Stimulated activated memory B cell treated with anti-CD40 and anti-IgM and Interleukin-4, amounts not matched to agents 10 μg/mL and 1 μg/mL and 100 μg/mL, for 72 hours (primary cell): ENCODE data around the gene PCNX1.

Experiments
- ATAC-seq: fragments of 150-1000 bp; cut with Tn5 transposase; 2 replicates; pipeline ENCODE4 v1.10.0; 2021
- H3K27ac Mint-ChIP-seq: one replicate; pipeline ENCODE4 v1.8.0; 2022; ENCODE audit warnings: mild to moderate bottlenecking, mixed read lengths
- H3K27me3 Mint-ChIP-seq: one replicate; pipeline ENCODE4 v1.8.0; 2022; ENCODE audit warnings: mixed read lengths
- H3K36me3 Mint-ChIP-seq: one replicate; pipeline ENCODE4 v1.8.0; 2022; ENCODE audit warnings: mixed read lengths
- H3K4me1 Mint-ChIP-seq: one replicate; pipeline ENCODE4 v1.8.0; 2022; ENCODE audit warnings: mixed read lengths
- H3K4me3 Mint-ChIP-seq: one replicate; pipeline ENCODE4 v1.8.0; 2022; ENCODE audit warnings: mild to moderate bottlenecking, moderate library complexity, mixed read lengths
- H3K9me3 Mint-ChIP-seq: one replicate; pipeline ENCODE4 v1.8.0; 2022; ENCODE audit warnings: mixed read lengths

The PCNX1 gene

DNA sequence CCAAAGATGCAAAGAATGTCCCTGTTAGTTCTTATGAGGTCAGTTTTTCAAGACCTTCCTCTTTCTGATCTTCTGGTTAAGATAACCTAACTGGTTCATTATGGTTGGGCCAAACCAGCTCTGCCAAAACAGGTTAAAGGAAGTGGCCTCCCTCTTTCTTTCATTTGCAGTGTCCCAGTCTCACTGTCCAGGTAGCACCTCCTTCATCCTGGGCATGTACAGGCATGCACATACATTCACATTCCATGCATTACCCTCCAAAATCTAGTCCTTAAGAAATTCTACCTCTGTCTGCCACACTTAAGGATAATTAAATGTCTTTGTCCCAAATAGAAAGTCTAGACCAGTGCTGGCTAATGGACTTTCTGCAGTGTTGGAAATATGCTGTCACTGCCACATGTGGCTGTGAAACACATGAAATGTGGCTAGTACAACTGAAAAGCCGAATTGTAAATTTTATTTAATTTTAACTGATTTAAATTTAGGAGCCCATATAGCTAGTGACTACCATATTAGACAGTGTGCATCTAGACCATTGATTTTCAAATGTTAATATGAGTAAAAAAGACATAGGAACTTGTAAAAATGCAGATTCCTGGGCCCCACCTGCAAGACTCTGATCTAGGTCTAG is 169.3 kb downstream of the PCNX1 start:
- no peak for ATAC-seq
- H3K4me1 Mint-ChIP-seq: no peaks in the 10 kb centered on the region
- H3K9me3 Mint-ChIP-seq: peaks cover 8% of the 10 kb centered on the region
- H3K27ac Mint-ChIP-seq: no peak overlapping the region
- no peaks in the 10 kb centered on the region for H3K27me3 Mint-ChIP-seq
- H3K36me3 Mint-ChIP-seq: peaks cover 85% of the 10 kb centered on the region
- no peak overlapping the region for H3K4me3 Mint-ChIP-seq

DNA sequence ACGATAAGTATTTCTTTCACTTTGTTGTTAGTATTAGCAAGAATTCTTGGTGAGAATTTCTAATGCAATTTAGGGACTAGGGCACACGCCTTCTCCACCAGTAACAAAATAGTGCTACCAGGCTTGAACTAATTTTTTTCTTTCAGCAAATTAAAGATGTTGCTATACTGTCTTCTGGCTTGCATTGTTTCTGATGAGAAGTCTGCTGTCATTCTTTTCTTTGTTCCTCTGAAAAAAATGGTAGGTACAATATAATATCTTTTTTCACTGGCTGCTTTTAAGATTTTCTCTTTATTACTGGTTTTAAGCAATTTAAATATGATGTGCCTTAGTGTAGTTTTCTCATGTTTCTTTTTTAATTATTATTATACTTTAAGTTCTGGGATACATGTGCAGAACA is 171.2 kb downstream of the PCNX1 start:
- H3K4me3 Mint-ChIP-seq: no peak overlapping the region
- no peaks in the 10 kb centered on the region for H3K27me3 Mint-ChIP-seq
- H3K27ac Mint-ChIP-seq: no peak overlapping the region
- no peaks in the 10 kb centered on the region for H3K4me1 Mint-ChIP-seq
- peaks cover 92% of the 10 kb centered on the region for H3K36me3 Mint-ChIP-seq
- H3K9me3 Mint-ChIP-seq: peaks cover 8% of the 10 kb centered on the region
- ATAC-seq: no peak

DNA sequence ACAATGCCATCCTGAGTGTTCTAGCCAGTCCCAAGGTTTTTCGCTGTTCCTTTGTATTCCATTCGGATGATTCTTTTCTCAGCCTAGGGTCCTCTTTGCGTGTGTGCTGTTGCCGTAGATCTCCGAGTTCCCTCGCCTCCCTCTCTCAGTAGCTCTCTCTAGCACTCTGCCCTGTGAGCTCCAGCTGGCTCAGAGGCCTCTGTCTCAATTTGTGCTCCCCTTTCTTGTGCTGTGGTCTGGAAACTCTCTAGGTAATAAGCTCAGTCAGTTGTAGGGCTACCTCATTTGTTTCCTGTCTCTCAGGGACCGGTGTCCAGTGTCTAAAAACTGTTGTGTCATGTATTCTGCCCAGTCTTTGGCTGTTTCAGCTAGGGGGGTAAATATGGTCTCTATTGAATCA is 179.3 kb downstream of the PCNX1 start:
- Mint-ChIP-seq H3K27ac (no peak overlapping the region), H3K36me3 (peaks cover 74% of the 10 kb centered on the region), H3K27me3 (no peaks in the 10 kb centered on the region), H3K4me1 (peaks cover 5% of the 10 kb centered on the region), H3K4me3 (no peak overlapping the region), H3K9me3 (no peaks in the 10 kb centered on the region)
- no peak for ATAC-seq

GRCh38 chr14:71089971-71090370 is 182.7 kb downstream of the PCNX1 start:
- ATAC-seq: no peak
- Mint-ChIP-seq H3K36me3 (peaks cover 76% of the 10 kb centered on the region), H3K4me3 (no peak overlapping the region), H3K4me1 (peaks cover 5% of the 10 kb centered on the region), H3K9me3 (no peaks in the 10 kb centered on the region), H3K27ac (no peak overlapping the region), H3K27me3 (no peaks in the 10 kb centered on the region)

DNA sequence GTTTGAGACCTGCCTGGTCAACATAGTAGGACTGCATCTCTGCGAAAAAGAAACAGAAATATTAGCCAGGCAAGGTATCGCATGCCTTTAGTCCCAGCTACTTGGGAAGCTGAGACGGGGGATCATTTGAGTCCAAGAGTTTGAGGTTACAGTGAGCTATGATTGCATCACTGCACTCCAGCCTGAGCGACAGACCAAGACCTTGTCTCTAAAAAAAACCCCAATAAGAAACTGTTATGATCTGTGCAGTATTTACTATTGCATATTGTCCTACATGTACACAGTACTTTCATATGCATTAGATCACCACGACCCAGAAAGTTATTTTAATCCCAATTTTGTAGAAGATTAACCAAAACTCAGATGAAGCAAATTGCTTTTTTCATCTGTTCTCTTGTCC is 187.5 kb downstream of the PCNX1 start:
- Mint-ChIP-seq H3K27ac (no peak overlapping the region), H3K4me3 (no peak overlapping the region), H3K9me3 (no peaks in the 10 kb centered on the region), H3K4me1 (peaks cover 4% of the 10 kb centered on the region), H3K27me3 (no peaks in the 10 kb centered on the region), H3K36me3 (peaks cover 74% of the 10 kb centered on the region)
- no peak for ATAC-seq

DNA sequence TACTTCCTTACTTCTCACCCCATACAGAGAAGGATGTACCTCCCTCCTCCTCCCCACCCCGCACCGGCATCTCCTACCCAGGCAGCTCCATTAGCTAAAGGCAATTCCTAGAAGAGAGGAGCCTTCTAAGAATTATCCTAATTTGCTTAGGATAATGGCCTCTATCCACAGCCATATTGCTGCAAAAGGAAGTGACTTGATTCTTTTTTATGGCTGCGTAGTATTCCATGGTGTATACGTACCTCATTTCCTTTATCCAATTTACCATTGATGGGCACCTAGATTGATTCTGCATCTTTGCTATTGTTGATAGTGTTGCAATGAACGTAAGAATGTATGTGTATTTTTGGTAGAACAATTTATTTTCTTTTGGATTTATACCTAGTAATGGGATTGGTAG is 189.7 kb downstream of the PCNX1 start:
- H3K9me3 Mint-ChIP-seq: no peaks in the 10 kb centered on the region

GRCh38 chr14:71103662-71104484 is 196.6 kb downstream of the PCNX1 start:
- Mint-ChIP-seq H3K27me3 (no peaks in the 10 kb centered on the region), H3K9me3 (no peaks in the 10 kb centered on the region), H3K4me3 (no peak overlapping the region), H3K27ac (no peak overlapping the region), H3K36me3 (peaks cover 45% of the 10 kb centered on the region), H3K4me1 (no peaks in the 10 kb centered on the region)
- ATAC-seq: no peak

More for the DNA sequence above, 189.7 kb downstream of the PCNX1 start:
- Mint-ChIP-seq H3K4me1 (peaks cover 4% of the 10 kb centered on the region), H3K36me3 (peaks cover 76% of the 10 kb centered on the region), H3K27ac (no peak overlapping the region), H3K4me3 (no peak overlapping the region), H3K27me3 (no peaks in the 10 kb centered on the region)
- no peak for ATAC-seq

DNA sequence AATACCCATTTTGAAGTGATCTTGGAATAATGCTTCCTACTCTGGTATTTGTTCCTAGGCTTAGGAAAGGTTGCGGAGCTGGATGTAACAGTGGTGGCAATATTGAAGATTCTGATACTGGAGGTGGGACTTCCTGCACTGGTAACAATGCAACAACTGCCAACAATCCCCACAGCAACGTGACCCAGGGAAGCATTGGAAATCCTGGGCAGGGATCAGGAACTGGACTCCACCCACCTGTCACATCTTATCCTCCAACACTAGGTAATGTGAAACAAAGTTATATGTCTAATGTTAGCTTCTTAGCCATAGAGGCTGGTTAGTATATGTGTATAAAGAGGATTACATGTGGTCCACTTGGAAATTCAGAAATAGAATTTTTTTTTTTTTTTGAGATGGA is 197.9 kb downstream of the PCNX1 start:
- no peaks in the 10 kb centered on the region for H3K27me3 Mint-ChIP-seq
- H3K9me3 Mint-ChIP-seq: no peaks in the 10 kb centered on the region
- peaks cover 46% of the 10 kb centered on the region for H3K36me3 Mint-ChIP-seq
- H3K4me3 Mint-ChIP-seq: no peak overlapping the region
- no peaks in the 10 kb centered on the region for H3K4me1 Mint-ChIP-seq
- H3K27ac Mint-ChIP-seq: no peak overlapping the region
- ATAC-seq: no peak

GRCh38 chr14:71107921-71108320 is 200.7 kb downstream of the PCNX1 start:
- H3K27ac Mint-ChIP-seq: peak overlapping the region; percentile 42
- no peaks in the 10 kb centered on the region for H3K27me3 Mint-ChIP-seq
- H3K36me3 Mint-ChIP-seq: peaks cover 32% of the 10 kb centered on the region
- H3K4me3 Mint-ChIP-seq: no peak overlapping the region
- H3K4me1 Mint-ChIP-seq: no peaks in the 10 kb centered on the region
- no peaks in the 10 kb centered on the region for H3K9me3 Mint-ChIP-seq
- no peak for ATAC-seq

GRCh38 chr14:71108398-71109119 is 201.3 kb downstream of the PCNX1 start:
- no peak for ATAC-seq
- Mint-ChIP-seq H3K4me1 (no peaks in the 10 kb centered on the region), H3K27me3 (no peaks in the 10 kb centered on the region), H3K9me3 (no peaks in the 10 kb centered on the region), H3K27ac (peak overlapping the region; percentile 42), H3K4me3 (no peak overlapping the region), H3K36me3 (peaks cover 32% of the 10 kb centered on the region)

- ATAC-seq: no peak
- no peak overlapping the region for H3K4me3 Mint-ChIP-seq
- H3K36me3 Mint-ChIP-seq: peaks cover 21% of the 10 kb centered on the region
- no peaks in the 10 kb centered on the region for H3K27me3 Mint-ChIP-seq
- no peaks in the 10 kb centered on the region for H3K9me3 Mint-ChIP-seq
- H3K27ac Mint-ChIP-seq: no peak overlapping the region
- peaks cover 25% of the 10 kb centered on the region for H3K4me1 Mint-ChIP-seq
These were observed 206.1 kb downstream of the PCNX1 start for GRCh38 chr14:71113376-71113775.

GRCh38 chr14:71114565-71114964 is 207.3 kb downstream of the PCNX1 start:
- H3K27ac Mint-ChIP-seq: peak overlapping the region; percentile 42
- no peaks in the 10 kb centered on the region for H3K27me3 Mint-ChIP-seq
- H3K36me3 Mint-ChIP-seq: peaks cover 13% of the 10 kb centered on the region
- ATAC-seq: no peak
- H3K9me3 Mint-ChIP-seq: no peaks in the 10 kb centered on the region
- no peak overlapping the region for H3K4me3 Mint-ChIP-seq
- peaks cover 32% of the 10 kb centered on the region for H3K4me1 Mint-ChIP-seq

DNA sequence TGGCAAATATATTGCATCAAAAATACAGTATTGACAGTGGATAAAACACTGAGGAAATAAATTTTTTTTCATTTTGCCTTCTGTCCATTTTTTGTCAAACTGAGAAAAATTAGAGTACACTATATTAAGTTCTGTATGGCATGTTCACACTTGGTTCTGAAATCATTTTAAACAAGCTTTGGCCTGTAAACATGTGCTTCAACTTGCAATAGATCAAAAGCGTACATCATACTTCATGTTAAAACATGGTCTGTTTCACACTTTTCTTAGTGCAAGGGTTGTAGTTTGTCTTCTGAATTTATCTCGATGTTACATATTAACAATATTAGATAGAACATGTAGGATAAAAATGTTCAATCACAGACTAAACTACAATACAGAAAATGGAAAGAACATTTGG is 208.0 kb downstream of the PCNX1 start:
- Mint-ChIP-seq H3K27ac (no peak overlapping the region), H3K9me3 (no peaks in the 10 kb centered on the region), H3K36me3 (peaks cover 12% of the 10 kb centered on the region), H3K4me1 (peaks cover 32% of the 10 kb centered on the region), H3K27me3 (no peaks in the 10 kb centered on the region), H3K4me3 (no peak overlapping the region)
- ATAC-seq: no peak

DNA sequence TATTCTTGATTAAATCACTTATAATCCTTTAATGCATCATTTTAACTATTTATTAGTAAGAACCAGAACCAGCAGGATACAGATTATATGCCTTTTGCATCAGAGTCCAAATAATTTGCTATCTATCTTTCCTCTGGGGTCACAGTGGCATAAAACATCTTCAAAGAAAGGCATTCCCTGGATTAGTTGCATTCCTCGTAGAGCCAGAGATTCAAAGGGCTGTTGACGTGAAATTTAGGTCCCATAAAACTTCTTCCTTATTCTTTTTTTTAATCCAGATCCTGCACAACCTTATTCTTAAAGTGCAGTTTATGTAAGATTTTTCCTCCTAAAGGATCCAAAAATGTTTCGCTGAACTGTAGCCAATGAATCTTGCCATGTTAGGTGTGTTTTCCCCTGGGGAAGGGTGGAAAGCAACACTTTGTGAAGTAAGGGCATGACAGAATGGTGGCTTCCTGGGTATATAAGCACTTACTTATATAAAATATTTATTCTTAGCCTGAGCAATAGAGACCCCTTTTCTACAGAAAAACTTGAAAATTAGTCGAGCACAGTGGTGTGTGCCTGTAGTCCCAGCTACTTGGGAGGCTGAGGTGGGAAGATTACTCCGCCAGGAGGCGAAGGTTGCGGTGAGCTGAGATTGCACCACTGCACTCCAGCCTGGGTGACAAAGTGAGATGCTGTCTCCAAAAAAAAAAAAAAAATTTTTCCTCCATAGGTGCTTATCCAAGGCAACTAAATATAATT is 208.7 kb downstream of the PCNX1 start:
- peaks cover 12% of the 10 kb centered on the region for H3K36me3 Mint-ChIP-seq
- ATAC-seq: peak; percentile 64
- peak overlapping the region; percentile 79 for H3K27ac Mint-ChIP-seq

DNA sequence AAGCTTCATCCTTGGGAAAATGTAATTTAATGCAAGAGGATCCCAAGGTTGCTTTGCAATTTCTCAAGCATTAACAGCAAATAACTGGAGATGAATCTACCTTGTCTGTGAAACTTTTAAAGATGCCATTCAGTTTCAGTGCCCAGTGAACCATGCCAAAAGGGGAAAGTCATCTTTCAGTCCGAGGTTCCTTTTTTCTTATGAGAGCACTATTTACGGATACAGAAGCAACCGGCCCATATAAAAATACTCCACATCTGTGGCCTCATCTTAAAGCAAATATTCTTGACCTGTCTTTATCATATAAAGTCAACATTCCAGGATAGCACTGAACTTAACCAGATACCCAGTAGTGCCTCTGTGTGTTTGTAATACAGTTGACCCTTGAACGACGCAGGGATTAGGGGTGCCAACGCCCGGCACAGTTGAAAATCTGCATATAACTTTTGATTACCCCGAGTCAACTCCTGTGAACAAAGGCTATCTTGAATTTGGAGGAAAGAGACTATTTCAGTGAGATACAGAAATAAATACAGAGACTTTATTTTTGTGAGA is 209.4 kb downstream of the PCNX1 start:
- peaks cover 32% of the 10 kb centered on the region for H3K4me1 Mint-ChIP-seq
- no peaks in the 10 kb centered on the region for H3K9me3 Mint-ChIP-seq
- peak overlapping the region; percentile 79 for H3K27ac Mint-ChIP-seq
- ATAC-seq: peak; percentile 87
- H3K27me3 Mint-ChIP-seq: no peaks in the 10 kb centered on the region
- no peak overlapping the region for H3K4me3 Mint-ChIP-seq
- peaks cover 12% of the 10 kb centered on the region for H3K36me3 Mint-ChIP-seq

More for the DNA sequence above, 208.7 kb downstream of the PCNX1 start:
- Mint-ChIP-seq H3K9me3 (no peaks in the 10 kb centered on the region), H3K27me3 (no peaks in the 10 kb centered on the region), H3K4me3 (no peak overlapping the region), H3K4me1 (peaks cover 32% of the 10 kb centered on the region)
